GM12878 (cell line): Measurements from ENCODE around the gene PGR. TPM values are rescaled to one million over a fixed set of nuclear protein-coding genes. Genes with fewer than 3 reads are reported as not detected.

Experiments
- ATAC-seq: fragments of 200-7000 bp; cut with Tn5 transposase; 3 replicates; pipeline ENCODE4 v1.9.1; 2020; ENCODE audit warnings: mild to moderate bottlenecking, moderate library complexity
- BruUV-seq: library from RNA; stranded (reverse); fragments of 400-500 nt; replicated peaks from 2 replicates; lab custom pipeline; 2021; lab: Mats Ljungman, UMichigan
- CTCF ChIA-PET: fragments of 300-600 bp; sonication (Branson Sonifier 250); formaldehyde crosslinking; extraction: SDS; loops from one replicate; lab custom pipeline; 2021; ENCODE audit warnings: inconsistent platforms; lab: Yijun Ruan, JAX
- POLR2A ChIA-PET: fragments of 350-600 bp; formaldehyde crosslinking; extraction: SDS; loops from one replicate; lab custom pipeline; 2021; ENCODE audit warnings: inconsistent platforms; lab: Charles Lee
- RAD21 ChIA-PET: fragments of 300-600 bp; sonication (Branson Sonifier 250); formaldehyde crosslinking; loops from one replicate; lab custom pipeline; 2023; ENCODE audit warnings: antibody characterized with exemption; ENCODE audit not compliant: unreplicated experiment; lab: Charles Lee
- SMC1A ChIA-PET: fragments of 300-600 bp; sonication (Branson Sonifier 250); formaldehyde crosslinking; loops from one replicate; lab custom pipeline; 2023; ENCODE audit not compliant: unreplicated experiment, uncharacterized antibody; lab: Charles Lee
- DNase-seq: peaks from one replicate; pipeline ENCODE4 v3.0.0-alpha.2; 2011; ENCODE audit warnings: low read depth, low spot score
- FAIRE-seq: peaks from 3 replicates; lab custom pipeline; 2011; peaks lifted over from hg19 to GRCh38; lab: Jason Lieb, UNC
- H2AFZ ChIP-seq: 2 replicates; pipeline ENCODE4 v1.6.0; 2011; ENCODE audit warnings: low read depth, low read length, control low read depth; ENCODE audit not compliant: control insufficient read depth
- H3K27ac ChIP-seq: 2 replicates; pipeline ENCODE4 v1.5.1; 2011; ENCODE audit warnings: control low read depth; ENCODE audit not compliant: control insufficient read depth, insufficient read depth
- H3K27me3 ChIP-seq, 2 experiments: replicated peaks in 1 of 2; 2 replicates each; pipeline versions ENCODE4 v1.6.0 to v1.6.1; 2011; ENCODE audit warnings: low read length in 1 of 2; ENCODE audit not compliant: control insufficient read depth in 2 of 2, insufficient read depth in 2 of 2
- H3K36me3 ChIP-seq, 2 experiments: 2 replicates each; pipeline ENCODE4 v1.5.1; 2011; ENCODE audit warnings: low read length in 1 of 2; ENCODE audit not compliant: control insufficient read depth in 2 of 2, insufficient read depth in 2 of 2
- H3K4me1 ChIP-seq: 2 replicates; pipeline ENCODE4 v1.6.1; 2011; ENCODE audit warnings: mild to moderate bottlenecking, low read length, moderate library complexity, mixed read lengths; ENCODE audit not compliant: control insufficient read depth, insufficient read depth
- H3K4me2 ChIP-seq: 2 replicates; pipeline ENCODE4 v1.6.0; 2011; ENCODE audit warnings: control low read depth; ENCODE audit not compliant: control insufficient read depth, insufficient read depth
- H3K4me3 ChIP-seq: fragments of 200-600 bp; sonication (generic); 2 replicates; pipeline ENCODE4 v1.5.1; 2016
- H3K79me2 ChIP-seq: 2 replicates; pipeline ENCODE4 v1.6.0; 2011; ENCODE audit warnings: low read length; ENCODE audit not compliant: control insufficient read depth, insufficient read depth
- H3K9ac ChIP-seq: 2 replicates; pipeline ENCODE4 v1.8.0; 2011; ENCODE audit warnings: low read length, control low read depth, mixed read lengths; ENCODE audit not compliant: control insufficient read depth, insufficient read depth
- H3K9me3 ChIP-seq: replicated peaks from 3 replicates; pipeline ENCODE4 v1.5.1; 2011; ENCODE audit warnings: mild to moderate bottlenecking, low read length; ENCODE audit not compliant: control insufficient read depth, insufficient read depth
- H4K20me1 ChIP-seq: 2 replicates; pipeline ENCODE4 v1.6.0; 2011; ENCODE audit not compliant: control insufficient read depth, insufficient read depth
- ATF2 ChIP-seq: IDR thresholded peaks from 2 replicates; pipeline ENCODE4 v1.6.1; 2012; ENCODE audit warnings: low read length, inconsistent platforms
- CBFB ChIP-seq: IDR thresholded peaks from 2 replicates; pipeline ENCODE4 v1.6.1; 2016; ENCODE audit warnings: antibody characterized with exemption, low read depth
- CHD1 ChIP-seq: IDR thresholded peaks from 2 replicates; pipeline ENCODE4 v1.6.1; 2012; ENCODE audit warnings: low read depth, low read length, improper control_type of control experiment
- CUX1 ChIP-seq: IDR thresholded peaks from 2 replicates; pipeline ENCODE4 v1.6.1; 2012; ENCODE audit warnings: improper control_type of control experiment, low read depth, low read length; ENCODE audit not compliant: insufficient replicate concordance
- ESRRA ChIP-seq: IDR thresholded peaks from 2 replicates; pipeline ENCODE4 v1.6.1; 2012; ENCODE audit warnings: mild to moderate bottlenecking, low read length, improper control_type of control experiment
- FOXK2 ChIP-seq: fragments of 450-650 bp; IDR thresholded peaks from 2 replicates; pipeline ENCODE4 v1.6.1; 2017; ENCODE audit warnings: mild to moderate bottlenecking, moderate library complexity
- GABPA ChIP-seq: IDR thresholded peaks from 2 replicates; pipeline ENCODE4 v1.6.1; 2014; ENCODE audit warnings: antibody characterized with exemption, low read depth, mild to moderate bottlenecking, inconsistent platforms
- IRF3 ChIP-seq: fragments of 450-650 bp; IDR thresholded peaks from 2 replicates; pipeline ENCODE4 v1.6.1; 2014; ENCODE audit warnings: mild to moderate bottlenecking
- MTA2 ChIP-seq: fragments of 450-650 bp; IDR thresholded peaks from 2 replicates; pipeline ENCODE4 v1.6.1; 2016; ENCODE audit warnings: low read depth, mild to moderate bottlenecking, moderate library complexity
- MXI1 ChIP-seq: fragments of 150-350 bp; IDR thresholded peaks from 2 replicates; pipeline ENCODE4 v1.6.1; 2011; ENCODE audit warnings: low read depth, mild to moderate bottlenecking, inconsistent platforms, low read length, improper control_type of control experiment
- PML ChIP-seq: IDR thresholded peaks from 2 replicates; pipeline ENCODE4 v1.6.1; 2012; ENCODE audit warnings: low read length, inconsistent platforms
- RFX5 ChIP-seq: IDR thresholded peaks from 2 replicates; pipeline ENCODE4 v1.6.1; 2011; ENCODE audit warnings: low read depth, low read length, improper control_type of control experiment
- SMC3 ChIP-seq: IDR thresholded peaks from 2 replicates; pipeline ENCODE4 v1.6.1; 2011; ENCODE audit warnings: low read length, improper control_type of control experiment, borderline replicate concordance
- USF1 ChIP-seq: IDR thresholded peaks from 2 replicates; pipeline ENCODE4 v1.6.1; 2011; ENCODE audit warnings: borderline replicate concordance, low read depth, mild to moderate bottlenecking, moderate library complexity, mixed read lengths, low read length; ENCODE audit not compliant: insufficient read depth; ENCODE audit errors: extremely low read length
- ZNF207 ChIP-seq: fragments of 450-650 bp; IDR thresholded peaks from 2 replicates; pipeline ENCODE4 v1.6.1; 2014; ENCODE audit warnings: antibody characterized with exemption, mild to moderate bottlenecking, borderline replicate concordance
- ZNF622 ChIP-seq: fragments of 450-650 bp; IDR thresholded peaks from 2 replicates; pipeline ENCODE4 v1.6.1; 2017; ENCODE audit warnings: mild to moderate bottlenecking, inconsistent platforms
- WGBS: methylation state at CpG from one replicate; pipeline ENCODE4 v1.1.6; 2016; ENCODE audit warnings: low lambda C conversion rate; ENCODE audit not compliant: insufficient replicate concordance, insufficient coverage; ENCODE audit errors: missing lambda C conversion rate; 5-methylcytosine and 5-hydroxymethylcytosine counted together
- in situ Hi-C: fragments of 300-500 bp; cut with MboI; formaldehyde crosslinking; loops from 9 replicates; pipeline ENCODE4 v1.14.3; 2018; ENCODE audit warnings: mixed read lengths
- intact Hi-C: fragments of 100-400 bp; cut with micrococcal nuclease; formaldehyde crosslinking; loops from one replicate; pipeline ENCODE4 v1.14.2; 2022; ENCODE audit not compliant: unreplicated experiment
- polyA plus RNA-seq, 11 experiments: library from polyadenylated mRNA; depleted of rRNA in 4 of 11; unstranded in 6 of 11; stranded (reverse) in 5 of 11; fragments of >200 nt; fragmentation: Nextera tagmentation in 4 of 11; fragmentation: Illumina TruSeq in 1 of 11; extraction: Ambion mirVana in 4 of 11; extraction: Trizol in 1 of 11; gene quantifications; 1 replicate in 1 of 11; 2 replicates in 10 of 11; pipeline versions ENCODE4 v1.2.1 to v1.2.3, GENCODE V29; 2011 to 2016; ENCODE audit warnings: inconsistent platforms in 2 of 11, missing spikeins in 2 of 11, low read depth in 1 of 11
- total RNA-seq, 4 experiments: library from RNA; depleted of rRNA in 3 of 4; stranded (reverse); fragments of >200 nt in 3 of 4; fragmentation: Illumina TruSeq in 1 of 4; extraction: Trizol in 1 of 4; gene quantifications; 2 replicates each; pipeline versions ENCODE4 v1.2.1 to v1.2.3, GENCODE V29; 2013 to 2021

PGR gene
- total and polyA plus RNA-seq, 10 of the 15 experiments (the other 5 are each of a cell fraction or from before 2014, with no cell fraction given), result 0.01 TPM; not detected in 9

- TF ChIP-seq CUX1, result no peak
Measured at GRCh38 chr11:101166038-101166437, 36.4 kb upstream of the PGR start (continued).

- Histone ChIP-seq H3K9me3 (no peaks in the 10 kb centered on the region; the same call in 2 of the 3 replicates), H3K27me3 (no peaks in the 10 kb centered on the region), H3K36me3 (no peaks in the 10 kb centered on the region), H4K20me1 (no peaks in the 10 kb centered on the region), H3K4me2 (no peak overlapping the region), H3K4me3 (no peak overlapping the region), H3K4me1 (no peaks in the 10 kb centered on the region), H3K79me2 (no peaks in the 10 kb centered on the region), H3K9ac (no peak overlapping the region), H2AFZ (no peak overlapping the region), H3K27ac (no peak overlapping the region)
- WGBS, result 0% methylated on average over 2 of the region's 2 CpGs
- in situ Hi-C loops, result no loop called here
- DNase-seq (no peak), FAIRE-seq (no peak), ATAC-seq (no peak)
- no TSS peak for BruUV-seq
- SMC1A ChIA-PET, result no interaction called here
- intact Hi-C loops, result no loop called here
- RAD21 ChIA-PET, result no interaction called here
- TF ChIP-seq RFX5, result no peak
- no peak for TF ChIP-seq PML
- no peak for TF ChIP-seq CHD1
- no peak for TF ChIP-seq GABPA
- TF ChIP-seq ESRRA, result no peak
- TF ChIP-seq CBFB, result no peak
- no peak for TF ChIP-seq IRF3
- TF ChIP-seq ZNF207, result no peak
- no peak for TF ChIP-seq USF1
- TF ChIP-seq MTA2, result no peak
- no peak for TF ChIP-seq ZNF622
- TF ChIP-seq ATF2, result no peak
- no peak for TF ChIP-seq SMC3
- TF ChIP-seq MXI1, result no peak
- no peak for TF ChIP-seq FOXK2
- CTCF ChIA-PET, result no interaction called here
- POLR2A ChIA-PET, result no interaction called here
Measured at GRCh38 chr11:101158119-101158518, 28.5 kb upstream of the PGR start.
